OCI-M2 (cell line): Measurements from ENCODE around the gene IL1A.

Experiments
- DNase-seq: peaks from one replicate; lab custom pipeline; 2025; ENCODE audit not compliant: unreplicated experiment; lab: John Stamatoyannopoulos, UW

IL1A gene

DNA sequence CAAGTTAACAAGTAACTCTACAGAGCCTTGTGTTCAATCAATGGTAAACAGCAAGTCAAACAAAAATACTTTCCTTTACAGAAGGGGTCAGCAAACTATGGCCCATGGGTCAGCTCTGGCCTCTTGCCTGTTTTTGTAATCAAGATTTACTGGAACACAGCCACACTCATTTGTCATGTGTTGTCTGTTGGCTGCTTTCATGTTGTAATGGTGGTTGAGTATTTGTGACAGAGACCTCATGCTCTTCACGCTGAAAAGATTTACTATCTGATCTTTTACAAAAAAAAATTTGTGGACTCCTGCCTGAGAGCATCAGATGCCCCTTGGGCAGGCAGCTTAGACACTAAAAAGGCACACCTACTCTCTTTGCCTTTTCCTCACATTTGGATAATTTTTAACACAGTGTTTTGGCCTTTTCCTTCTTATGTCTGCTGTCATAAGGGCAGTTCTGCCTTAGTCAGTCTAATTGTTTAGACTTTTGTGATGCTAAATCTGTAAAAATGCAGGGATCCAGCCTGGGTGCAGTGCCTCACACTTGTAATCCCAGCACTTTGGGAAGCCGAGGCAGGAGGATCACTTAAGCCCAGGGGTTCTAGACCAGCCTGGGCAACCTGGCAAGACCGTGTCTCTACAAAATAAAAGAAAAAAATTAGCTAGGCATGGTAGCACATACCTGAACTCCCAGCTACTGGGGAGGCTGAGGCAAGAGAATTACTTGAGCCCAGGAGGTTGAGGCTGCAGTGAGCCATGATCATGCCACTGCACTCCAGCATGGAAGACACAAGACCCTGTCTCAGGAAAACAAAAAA, 34.0 kb upstream of the IL1A start:
- no peak for DNase-seq

DNA sequence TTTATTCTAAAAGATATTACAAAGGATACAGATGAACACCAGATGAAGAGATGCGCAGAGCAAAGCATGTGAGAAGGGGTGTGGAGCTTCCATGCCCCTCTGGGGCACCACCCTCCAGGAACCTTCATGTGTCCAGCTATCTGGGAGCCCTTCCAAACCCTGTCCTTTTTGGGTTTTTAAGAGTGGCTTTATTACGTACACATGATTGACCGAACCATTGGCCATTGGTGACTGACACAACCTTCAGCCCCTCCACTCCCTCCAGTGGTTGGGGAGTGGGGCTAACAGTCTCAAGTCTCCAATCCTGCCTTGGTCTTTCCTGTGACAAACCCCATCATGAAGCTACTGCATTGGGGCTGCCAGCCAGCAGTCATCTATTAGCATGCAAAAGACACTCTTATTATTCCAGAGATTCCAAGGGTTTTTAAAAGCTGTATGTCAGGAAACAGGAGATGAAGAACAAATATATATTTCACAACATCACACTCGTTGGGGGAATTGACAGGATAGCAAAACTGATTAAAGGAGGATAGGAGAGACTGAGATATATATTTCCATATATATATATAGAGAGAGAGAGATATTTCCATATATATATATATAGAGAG, 32.9 kb upstream of the IL1A start:
- no peak for DNase-seq

DNA sequence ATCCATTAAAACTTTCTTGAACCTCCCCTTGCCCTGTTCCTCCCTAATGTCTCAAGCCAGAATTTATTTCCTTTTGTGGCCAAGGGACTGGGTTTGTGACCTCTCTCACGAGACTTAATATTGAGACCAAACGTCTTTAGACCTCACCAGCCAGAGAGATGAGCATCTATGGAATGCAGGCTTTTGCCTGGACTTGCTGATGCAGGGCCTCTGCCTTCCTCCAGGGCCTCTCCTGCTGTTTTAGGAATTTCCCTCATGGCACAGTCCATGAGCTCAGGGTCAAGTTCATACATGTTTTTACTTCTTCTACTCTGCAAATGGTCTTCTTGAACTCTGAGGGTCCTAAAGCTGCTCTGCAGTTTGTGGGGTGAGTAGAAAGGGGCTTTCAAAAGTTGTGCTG, 30.0 kb upstream of the IL1A start:
- no peak for DNase-seq

DNA sequence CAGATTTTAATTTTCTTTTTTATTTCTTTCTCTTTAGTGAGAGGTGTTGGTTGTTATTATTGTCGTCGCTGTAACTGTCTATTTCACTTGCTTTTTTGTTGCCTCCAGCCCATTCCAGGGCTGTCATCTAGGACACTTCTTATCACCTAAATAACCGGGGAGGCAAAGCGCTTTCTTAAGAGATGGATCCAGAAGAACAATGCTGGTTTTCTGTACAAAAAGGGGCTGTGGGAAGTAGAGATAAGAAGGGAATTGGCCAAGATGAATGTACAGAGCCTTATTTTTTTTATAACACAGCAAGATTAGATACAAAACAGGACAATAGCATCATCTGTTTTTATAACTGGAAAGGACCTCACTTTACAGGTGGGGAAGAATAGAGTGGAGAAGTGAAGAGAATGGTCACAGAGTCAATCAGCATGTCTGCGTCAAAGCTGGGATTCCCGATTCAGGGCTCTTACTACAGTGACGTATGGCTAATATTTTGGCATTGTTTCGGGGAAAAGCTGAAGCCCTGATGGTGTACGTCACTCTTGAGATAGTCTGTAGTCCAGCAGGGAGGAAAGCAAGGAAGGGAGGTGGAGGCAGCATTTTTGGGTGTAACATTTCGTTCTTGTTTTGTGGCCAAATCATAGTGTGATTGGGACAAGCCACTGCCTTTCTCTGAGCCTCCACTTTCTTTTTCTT, 29.1 kb upstream of the IL1A start:
- no peak for DNase-seq

DNA sequence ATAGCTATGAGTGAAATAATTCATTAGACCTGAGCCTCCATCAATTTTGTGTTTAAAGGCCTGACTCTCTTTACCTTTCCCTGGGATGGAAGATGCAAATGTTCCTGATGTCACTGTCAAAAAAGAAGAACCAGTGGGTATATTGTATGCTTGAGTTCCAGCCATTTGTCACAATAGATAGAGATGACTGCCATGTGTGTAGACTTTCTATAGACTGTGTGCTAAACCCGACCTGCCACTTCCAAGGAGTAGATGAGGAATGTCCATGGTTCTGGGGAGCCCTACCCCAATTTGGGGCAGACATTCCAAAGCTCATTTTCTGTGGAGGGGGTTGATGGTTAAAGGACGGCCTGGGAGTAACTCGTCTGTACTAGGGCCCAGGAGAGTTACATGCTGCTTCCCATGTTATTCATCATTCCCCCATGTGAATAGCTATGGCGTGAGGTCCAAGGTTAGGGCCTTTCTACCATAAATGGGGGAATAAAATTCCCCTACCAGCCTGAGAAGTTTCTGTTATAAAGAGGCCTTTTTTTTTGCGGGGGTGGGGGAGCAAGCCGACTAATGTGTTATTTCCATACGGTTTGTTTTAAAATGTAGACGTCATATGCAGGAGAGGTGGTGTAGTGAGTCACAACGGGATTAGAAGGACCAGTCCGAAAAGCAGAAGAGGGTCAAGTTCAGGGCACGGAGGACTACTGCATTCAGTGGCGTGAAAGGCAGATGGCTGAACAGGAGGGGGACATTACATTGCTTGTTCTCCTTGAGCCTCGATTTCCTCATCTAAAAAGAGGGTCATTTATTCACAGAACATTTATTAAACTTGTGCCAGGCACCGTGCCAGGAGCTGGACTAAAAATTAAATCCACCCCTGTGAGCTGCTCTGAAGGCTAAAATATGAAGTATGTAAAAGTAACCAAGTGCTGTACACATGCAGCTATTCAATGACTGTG, 28.3 kb upstream of the IL1A start:
- no peak for DNase-seq

DNA sequence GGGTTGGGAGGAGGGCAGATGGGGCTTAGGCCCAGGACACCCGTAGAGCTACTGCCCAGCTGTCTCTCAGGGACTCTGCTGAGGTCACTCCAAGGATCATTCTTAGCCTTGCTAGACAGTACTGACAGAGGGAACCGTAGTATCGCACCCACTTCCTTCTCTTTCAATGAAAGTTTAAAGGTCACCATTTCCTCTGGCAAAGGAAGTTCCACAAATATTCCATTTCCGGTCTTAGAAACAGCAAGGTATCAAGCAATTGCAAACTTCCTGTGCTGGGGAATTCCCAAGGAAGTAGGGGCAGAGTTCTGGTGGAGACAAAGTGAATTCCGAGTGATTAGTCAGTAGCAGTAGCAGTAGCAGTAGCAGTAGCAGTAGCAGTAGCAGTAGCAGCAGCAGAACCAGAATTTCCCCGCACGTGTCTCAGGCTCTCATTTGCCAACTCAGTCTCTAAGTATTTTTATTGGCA, 27.6 kb upstream of the IL1A start:
- DNase-seq, result no peak

DNA sequence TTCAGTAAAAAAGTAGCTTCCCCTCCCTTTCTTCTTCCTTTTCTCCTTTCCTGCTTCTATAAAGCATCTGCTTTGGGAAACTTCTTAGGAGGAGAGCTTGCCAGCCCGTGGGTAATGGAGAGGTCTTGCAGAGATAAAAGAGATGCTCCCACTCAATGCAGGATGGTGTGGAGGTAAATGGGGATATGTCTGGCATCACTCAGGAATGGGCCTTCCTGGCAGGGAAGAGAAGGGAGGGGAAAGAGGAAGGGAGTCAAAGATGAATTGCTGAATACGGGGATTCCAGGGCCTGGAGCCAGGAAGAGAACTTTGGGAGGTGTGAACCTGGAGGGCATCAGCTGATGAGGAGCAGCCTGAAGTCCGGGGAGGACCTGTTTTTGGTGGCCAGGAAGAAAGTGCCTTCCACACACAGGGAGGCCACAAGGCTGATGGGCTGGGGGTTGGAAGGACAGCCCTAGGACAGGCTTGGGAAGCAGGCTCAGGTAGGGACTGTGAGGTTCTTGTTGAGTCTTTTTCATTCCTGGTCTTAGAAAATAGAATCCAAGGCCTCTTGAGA, 27.1 kb upstream of the IL1A start:
- no peak for DNase-seq

DNA sequence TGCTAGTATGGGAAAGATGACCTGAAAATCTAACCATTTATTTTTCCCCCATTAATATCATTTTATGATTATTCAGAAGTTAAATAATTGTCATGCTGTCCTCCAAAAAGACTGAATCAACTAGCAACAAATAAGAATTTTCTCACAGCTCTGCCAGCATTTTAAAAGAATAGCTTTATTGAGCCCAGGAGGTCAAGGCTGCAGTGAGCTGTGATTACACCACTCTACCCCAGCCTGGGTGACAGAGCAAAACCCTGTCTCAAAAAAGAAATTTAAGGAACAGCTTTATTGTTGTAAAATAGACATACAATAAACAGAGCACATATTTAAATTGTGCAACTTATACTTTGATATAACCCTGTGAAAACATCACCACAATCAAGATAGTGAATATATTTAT, 24.8 kb upstream of the IL1A start:
- no peak for DNase-seq

DNA sequence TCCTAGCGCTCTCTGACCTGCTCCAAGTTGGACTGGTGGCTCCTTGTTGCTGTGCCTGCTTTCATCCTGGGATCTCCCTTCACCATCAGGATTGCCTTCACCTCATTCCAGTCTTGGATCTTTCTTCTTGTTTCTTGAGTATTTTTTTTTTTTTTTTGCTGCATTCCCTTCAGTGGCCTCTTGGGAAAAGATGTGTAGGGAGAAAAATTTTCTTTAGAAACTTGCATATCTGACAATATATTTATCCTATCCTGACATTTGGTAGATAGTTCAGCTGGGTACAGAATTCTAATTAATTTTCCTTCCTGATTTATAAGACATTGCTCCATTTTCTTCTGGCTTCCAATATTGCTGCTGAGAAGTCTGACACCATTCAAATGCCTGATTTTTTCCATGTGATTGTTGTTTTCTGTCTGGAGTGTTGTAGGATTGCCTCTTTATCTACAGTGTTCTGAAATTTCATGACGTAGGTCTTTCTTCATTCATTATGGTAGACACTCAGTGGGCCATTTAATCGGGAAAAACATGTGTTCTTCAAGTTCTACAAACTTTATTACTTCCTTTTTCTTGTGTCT, 23.0 kb upstream of the IL1A start:
- DNase-seq, result no peak

DNA sequence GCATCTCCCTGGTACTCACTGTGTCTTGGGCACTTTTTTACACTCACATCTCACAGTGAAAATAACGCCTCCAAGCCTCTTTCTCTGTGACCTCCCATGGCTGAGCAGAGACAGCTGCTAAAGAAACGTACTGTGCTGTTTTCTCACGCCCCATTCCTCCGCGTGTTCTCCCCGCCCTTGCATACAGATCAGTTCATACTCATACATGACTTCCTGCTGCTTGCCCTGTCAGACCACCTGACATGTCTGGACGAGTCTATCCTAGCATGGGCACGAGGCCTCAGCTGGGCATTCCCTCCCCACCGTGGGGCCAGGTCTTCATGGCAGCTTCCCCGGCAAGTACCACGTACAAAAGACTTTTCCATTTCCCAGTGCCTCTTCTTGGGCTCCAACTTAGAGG, 21.2 kb upstream of the IL1A start:
- DNase-seq, result no peak

DNA sequence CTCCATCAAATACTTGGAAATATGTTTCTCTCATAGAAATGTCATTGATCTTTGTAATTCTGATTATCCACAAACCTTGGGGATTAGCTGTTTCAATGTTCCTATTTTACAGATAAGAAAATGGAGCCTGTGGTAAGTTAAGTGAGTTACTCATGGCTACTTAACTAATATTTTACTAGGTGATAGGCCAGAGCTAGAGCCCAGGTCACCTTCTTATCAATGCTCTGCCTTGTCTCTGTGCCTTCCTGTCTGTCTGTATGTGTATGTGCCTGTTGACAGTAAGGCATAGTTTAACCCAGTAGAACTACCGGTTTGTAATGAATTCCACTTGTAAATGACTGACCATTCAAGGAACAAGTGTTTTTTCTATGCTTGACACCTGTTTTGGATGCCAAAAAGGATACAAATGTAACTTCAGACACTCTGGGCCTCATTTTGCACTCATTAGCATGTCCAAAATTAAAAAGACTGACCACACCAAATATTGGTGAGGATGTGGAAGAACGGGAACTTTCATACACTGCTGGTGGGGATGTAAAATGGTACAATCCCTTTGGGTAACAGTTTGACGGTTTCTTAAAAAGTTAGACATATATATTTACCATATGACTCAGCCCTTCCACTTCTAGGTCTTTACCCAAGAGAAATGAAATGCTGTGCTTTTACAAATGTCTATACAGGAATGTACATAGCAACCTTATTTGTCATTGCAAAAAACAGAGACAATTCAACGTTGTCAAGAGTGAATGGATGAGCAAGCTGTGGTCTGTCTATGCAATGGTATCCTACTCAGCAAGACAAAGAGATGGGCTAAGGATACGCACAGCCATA, 19.6 kb upstream of the IL1A start:
- no peak for DNase-seq

DNA sequence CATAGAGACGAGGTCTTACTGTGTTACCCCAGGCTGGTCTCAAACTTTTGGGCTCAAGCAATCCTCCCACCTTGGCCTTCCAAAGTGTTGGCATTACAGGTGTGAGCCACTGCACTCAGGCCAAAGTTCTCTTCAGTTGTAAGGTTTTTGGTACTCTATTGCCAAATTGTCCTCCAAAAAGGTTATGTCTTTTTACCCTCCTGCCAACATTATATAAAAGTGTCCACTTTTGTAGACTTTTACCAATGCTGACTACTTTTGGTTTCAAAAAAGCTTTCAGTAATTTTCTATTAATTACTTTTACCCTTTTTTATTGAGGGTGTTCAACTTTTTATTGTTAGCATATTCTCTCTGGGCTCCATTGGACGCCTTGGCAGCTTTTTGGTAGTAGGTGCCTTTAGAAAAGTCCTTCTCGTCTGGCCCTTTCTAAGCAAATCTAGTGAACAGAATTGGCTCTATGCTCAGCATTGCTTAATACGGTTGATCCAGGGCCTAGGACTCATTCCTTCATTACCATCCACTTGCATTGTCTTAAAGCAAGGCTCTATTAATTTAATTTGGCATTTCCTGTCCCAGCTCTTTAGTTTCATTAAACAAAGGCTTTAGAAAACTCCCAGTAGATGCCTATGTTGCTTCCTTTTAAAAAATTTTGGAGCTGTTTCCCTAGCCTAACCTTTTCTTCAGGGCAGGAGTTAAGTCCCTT, 16.7 kb upstream of the IL1A start:
- no peak for DNase-seq

DNA sequence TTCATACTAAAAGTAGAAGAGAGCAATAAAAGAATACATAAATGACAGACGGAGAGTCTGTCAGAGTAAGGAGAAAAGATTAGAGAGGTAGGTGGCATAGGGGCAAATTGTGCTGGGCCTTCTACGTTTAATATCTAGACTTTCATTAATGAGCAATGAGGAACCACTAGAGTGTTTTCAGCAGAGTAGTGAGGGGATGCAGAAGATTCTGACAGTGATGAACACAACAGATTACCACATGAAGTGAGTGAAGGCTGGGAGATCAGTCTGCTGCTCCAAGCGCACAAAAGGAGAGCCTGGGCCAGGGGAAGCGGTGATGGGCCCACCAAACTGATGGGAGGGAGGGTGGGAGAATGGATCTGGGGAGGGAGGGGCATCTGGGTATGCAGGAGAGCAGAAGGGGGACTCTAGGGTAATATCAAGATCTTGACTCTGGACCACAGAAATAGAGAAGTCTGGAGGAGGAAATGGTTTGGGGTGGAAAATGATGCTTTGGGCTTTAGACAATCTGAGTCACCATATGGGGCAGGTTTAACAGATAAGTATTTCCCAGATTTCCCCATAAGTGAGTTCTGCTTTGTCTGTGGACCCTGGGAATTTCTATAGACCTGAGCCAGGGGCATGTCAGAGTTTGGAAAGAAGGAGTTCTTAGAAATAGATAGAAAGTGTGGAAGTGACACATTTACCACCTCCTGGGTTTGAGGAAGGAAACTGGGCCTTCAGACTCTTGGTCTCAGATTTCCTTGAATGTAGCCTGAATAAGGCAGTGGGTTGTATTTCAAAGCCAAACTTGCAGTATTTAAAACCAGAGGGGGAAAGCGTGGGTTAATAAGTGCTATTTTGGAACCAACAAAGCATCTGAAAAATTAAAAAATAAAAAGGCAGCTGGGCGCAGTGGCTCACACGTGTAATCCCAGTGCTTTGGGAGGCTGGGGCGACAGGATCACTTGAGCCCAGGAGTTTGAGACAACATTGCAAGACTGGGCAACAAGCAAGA, 15.0 kb upstream of the IL1A start:
- no peak for DNase-seq

DNA sequence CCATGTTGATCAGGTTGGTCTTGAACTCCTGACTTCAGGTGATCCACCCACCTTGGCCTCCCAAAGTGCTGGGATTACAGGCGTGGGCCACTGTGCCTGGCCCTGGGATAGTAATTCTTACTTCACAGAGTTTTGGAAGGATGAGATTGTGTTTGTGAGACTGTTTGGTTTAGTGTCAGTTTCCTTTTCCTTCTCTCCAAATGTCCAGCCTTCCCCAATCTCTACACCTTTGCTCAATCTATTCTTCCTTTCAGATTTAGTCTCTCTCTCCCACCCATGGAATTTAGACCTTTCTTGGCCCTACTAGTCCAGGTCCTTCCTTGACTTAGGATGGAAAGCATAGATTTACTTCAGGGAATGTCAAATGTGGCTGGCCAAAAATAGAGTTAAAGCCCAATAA, 12.2 kb upstream of the IL1A start:
- no peak for DNase-seq

DNA sequence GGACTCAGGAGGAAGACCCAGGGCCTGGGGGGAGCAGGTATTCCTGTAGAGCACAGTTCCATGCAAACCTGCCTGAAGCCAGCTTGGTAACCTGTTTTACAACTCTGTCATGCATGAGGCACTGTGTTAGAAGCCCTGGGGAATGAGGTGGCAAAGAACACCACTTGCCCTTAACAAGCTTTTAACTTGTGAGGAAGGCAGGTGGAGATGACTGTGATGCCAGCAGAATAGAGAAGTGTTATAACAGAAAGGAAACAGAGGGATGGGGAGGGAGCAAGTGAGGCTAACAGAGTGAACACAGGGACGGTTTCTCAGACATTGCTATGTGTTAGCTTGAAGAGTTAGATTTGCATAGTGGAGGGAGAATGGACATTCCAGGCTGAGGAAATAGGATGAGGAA, 11.5 kb upstream of the IL1A start:
- no peak for DNase-seq

DNA sequence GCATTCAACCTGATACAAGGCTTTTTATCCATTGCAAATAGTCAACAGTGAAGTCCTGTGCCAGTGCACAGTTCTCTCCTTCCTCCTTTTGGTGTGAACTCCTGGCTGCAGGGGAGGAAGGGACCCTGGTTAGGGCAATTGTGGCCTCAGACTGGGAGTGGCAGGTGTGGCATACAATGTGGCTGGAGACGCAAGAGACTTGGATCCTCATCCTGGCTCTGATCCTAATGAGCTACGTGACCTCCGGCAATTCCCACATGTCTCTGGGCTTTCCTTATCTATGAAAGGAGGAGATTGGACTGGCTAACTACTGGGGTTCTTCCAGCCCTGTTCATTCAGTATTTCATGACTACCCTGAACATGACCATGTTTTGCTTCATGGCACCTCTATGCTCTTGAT, 10.5 kb upstream of the IL1A start:
- no peak for DNase-seq

DNA sequence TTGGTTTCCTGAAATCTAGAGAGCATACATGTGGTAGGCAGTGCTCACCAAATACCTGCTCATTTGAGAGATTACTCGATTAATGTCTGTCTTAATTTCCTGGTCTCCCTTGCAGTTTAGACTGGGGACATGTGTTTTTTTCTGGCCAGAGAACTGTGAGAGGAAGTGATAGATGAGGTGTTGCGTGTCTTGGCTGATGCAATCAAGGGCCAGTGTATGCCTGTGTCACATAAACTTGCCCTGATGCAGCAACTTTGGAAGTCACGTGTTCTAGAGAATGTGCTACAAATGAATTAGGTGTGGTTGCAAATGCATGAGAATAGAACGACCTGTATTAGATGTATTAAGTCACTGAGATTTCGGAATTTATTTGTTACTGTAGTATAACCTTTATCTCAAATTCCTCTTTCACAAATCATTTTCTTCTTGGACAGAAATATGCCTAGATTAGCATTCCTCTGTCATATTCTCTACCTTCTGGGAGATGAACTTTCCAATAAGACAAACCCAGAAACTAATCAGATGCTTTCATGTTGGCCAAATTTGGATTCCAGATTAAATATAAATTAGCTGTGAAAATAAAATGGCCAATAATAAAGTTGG, 9.9 kb upstream of the IL1A start:
- DNase-seq, result no peak
